Stimulated activated naive CD4-positive, alpha-beta T cell (primary cell): ENCODE measurements around the gene ZNF789.
"Not testable (repeated sequence)": the region's sequence is repeated elsewhere in the genome, so short reads cannot be mapped to it uniquely, and the experiment has no call there.

Source experiments
- DNase-seq, 6 experiments: peaks; one replicate each; lab custom pipeline; 2025; lab: John Stamatoyannopoulos, UW

Gene ZNF789

GRCh38 chr7:99457650-99458493 lies 14.8 kb upstream of the ZNF789 start:
- no peak for DNase-seq

- peak in 1 of 6 experiments; percentile 5 for DNase-seq
Measured at GRCh38 chr7:99459087-99459486, 13.6 kb upstream of the ZNF789 start.

- DNase-seq = no peak
Measured at GRCh38 chr7:99460651-99461050, 12.0 kb upstream of the ZNF789 start.

- DNase-seq = no peak
Measured at GRCh38 chr7:99461221-99461620, 11.5 kb upstream of the ZNF789 start.

- no peak for DNase-seq
Measured at GRCh38 chr7:99465421-99465768, 7.3 kb upstream of the ZNF789 start.

GRCh38 chr7:99468336-99468918 lies 4.3 kb upstream of the ZNF789 start:
- DNase-seq = no peak

- DNase-seq = no peak
Measured at GRCh38 chr7:99469381-99470065, 3.2 kb upstream of the ZNF789 start.

- DNase-seq = no peak
Measured at GRCh38 chr7:99473315-99473596, 566 bp downstream of the ZNF789 start.

- DNase-seq = no peak
Measured at GRCh38 chr7:99476107-99476506, 3.4 kb downstream of the ZNF789 start.

GRCh38 chr7:99478464-99479440 lies 6.1 kb downstream of the ZNF789 start:
- no peak for DNase-seq

GRCh38 chr7:99485094-99485493 lies 12.4 kb downstream of the ZNF789 start:
- no peak for DNase-seq

- DNase-seq = no peak
Measured at GRCh38 chr7:99489235-99489634, 16.5 kb downstream of the ZNF789 start.

- no peak for DNase-seq
Measured at GRCh38 chr7:99490878-99491277, 18.2 kb downstream of the ZNF789 start.

- DNase-seq = no peak
Measured at GRCh38 chr7:99493823-99494222, 21.1 kb downstream of the ZNF789 start.

- no peak for DNase-seq
Measured at GRCh38 chr7:99497766-99498545, 25.3 kb downstream of the ZNF789 start.

GRCh38 chr7:99498546-99498944 lies 25.9 kb downstream of the ZNF789 start:
- DNase-seq = no peak

- DNase-seq = peak in 3 of 6 experiments; percentile 36 to 71 (median 67)
Measured at GRCh38 chr7:99499371-99499720, 26.7 kb downstream of the ZNF789 start.

- DNase-seq = peak; percentile 78 to 90 (median 85)
Measured at GRCh38 chr7:99499721-99500636, 27.3 kb downstream of the ZNF789 start, which contains the start of gene ZNF394. Gene ZNF394, minus strand, starts transcription at chr7:99500281. Its CDS starts 188 bp downstream, at chr7:99500093.

GRCh38 chr7:99500637-99501009 lies 27.9 kb downstream of the ZNF789 start:
- no peak for DNase-seq

GRCh38 chr7:99501236-99501635 lies 28.5 kb downstream of the ZNF789 start:
- DNase-seq = not testable (repeated sequence)
